ENCODE results near the gene SORBS2.

The SORBS2 gene

GRCh38 chr4:185838514-185839193 is 26.7 kb upstream of the SORBS2 start:
- Mint-ChIP-seq H3K27ac (no peak overlapping the region), H3K4me3 (no peak overlapping the region), H3K4me1 (ENCODE audit: low read depth) (no peaks in the 10 kb centered on the region), H3K9me3 (ENCODE audit: low read depth) (no peaks in the 10 kb centered on the region), H3K27me3 (no peaks in the 10 kb centered on the region), H3K36me3 (no peaks in the 10 kb centered on the region)

GRCh38 chr4:185838104-185838452 is 26.1 kb upstream of the SORBS2 start:
- Mint-ChIP-seq H3K4me3 (no peak overlapping the region), H3K27ac (no peak overlapping the region), H3K4me1 (ENCODE audit: low read depth) (no peaks in the 10 kb centered on the region), H3K9me3 (ENCODE audit: low read depth) (no peaks in the 10 kb centered on the region), H3K27me3 (no peaks in the 10 kb centered on the region), H3K36me3 (no peaks in the 10 kb centered on the region)

- Mint-ChIP-seq H3K36me3 (no peaks in the 10 kb centered on the region), H3K27me3 (no peaks in the 10 kb centered on the region), H3K9me3 (ENCODE audit: low read depth) (no peaks in the 10 kb centered on the region), H3K4me3 (no peak overlapping the region), H3K4me1 (ENCODE audit: low read depth) (no peaks in the 10 kb centered on the region), H3K27ac (no peak overlapping the region)
Observed at GRCh38 chr4:185837415-185838103, 25.6 kb upstream of the SORBS2 start.

- Mint-ChIP-seq H3K36me3 (no peaks in the 10 kb centered on the region), H3K27me3 (no peaks in the 10 kb centered on the region), H3K9me3 (ENCODE audit: low read depth) (no peaks in the 10 kb centered on the region), H3K4me1 (ENCODE audit: low read depth) (no peaks in the 10 kb centered on the region), H3K4me3 (no peak overlapping the region), H3K27ac (no peak overlapping the region)
Observed at GRCh38 chr4:185836241-185837084, 24.5 kb upstream of the SORBS2 start.

GRCh38 chr4:185835814-185836213 is 23.8 kb upstream of the SORBS2 start:
- Mint-ChIP-seq H3K9me3 (ENCODE audit: low read depth) (no peaks in the 10 kb centered on the region), H3K4me1 (ENCODE audit: low read depth) (no peaks in the 10 kb centered on the region), H3K27ac (no peak overlapping the region), H3K27me3 (peaks cover 3% of the 10 kb centered on the region), H3K4me3 (no peak overlapping the region), H3K36me3 (no peaks in the 10 kb centered on the region)

GRCh38 chr4:185835336-185835735 is 23.3 kb upstream of the SORBS2 start:
- Mint-ChIP-seq H3K4me3 (no peak overlapping the region), H3K9me3 (ENCODE audit: low read depth) (no peaks in the 10 kb centered on the region), H3K4me1 (ENCODE audit: low read depth) (no peaks in the 10 kb centered on the region), H3K27me3 (peaks cover 3% of the 10 kb centered on the region), H3K27ac (no peak overlapping the region), H3K36me3 (no peaks in the 10 kb centered on the region)

- H3K27ac Mint-ChIP-seq, result no peak overlapping the region
- no peaks in the 10 kb centered on the region for H3K4me1 Mint-ChIP-seq (ENCODE audit: low read depth)
- H3K4me3 Mint-ChIP-seq, result no peak overlapping the region
- H3K27me3 Mint-ChIP-seq, result peaks cover 3% of the 10 kb centered on the region
- H3K9me3 Mint-ChIP-seq (ENCODE audit: low read depth), result no peaks in the 10 kb centered on the region
- H3K36me3 Mint-ChIP-seq, result no peaks in the 10 kb centered on the region
Observed at GRCh38 chr4:185834778-185835177, 22.8 kb upstream of the SORBS2 start.

- H3K36me3 Mint-ChIP-seq, result no peaks in the 10 kb centered on the region
- no peak overlapping the region for H3K27ac Mint-ChIP-seq
- no peaks in the 10 kb centered on the region for H3K4me1 Mint-ChIP-seq (ENCODE audit: low read depth)
- peaks cover 3% of the 10 kb centered on the region for H3K27me3 Mint-ChIP-seq
- no peak overlapping the region for H3K4me3 Mint-ChIP-seq
- H3K9me3 Mint-ChIP-seq (ENCODE audit: low read depth), result no peaks in the 10 kb centered on the region
Observed at GRCh38 chr4:185834088-185834487, 22.1 kb upstream of the SORBS2 start.

GRCh38 chr4:185833055-185833598 is 21.1 kb upstream of the SORBS2 start:
- no peaks in the 10 kb centered on the region for H3K9me3 Mint-ChIP-seq (ENCODE audit: low read depth)
- no peaks in the 10 kb centered on the region for H3K4me1 Mint-ChIP-seq (ENCODE audit: low read depth)
- no peak overlapping the region for H3K27ac Mint-ChIP-seq
- no peaks in the 10 kb centered on the region for H3K36me3 Mint-ChIP-seq
- peaks cover 3% of the 10 kb centered on the region for H3K27me3 Mint-ChIP-seq
- H3K4me3 Mint-ChIP-seq, result no peak overlapping the region

GRCh38 chr4:185831125-185831815 is 19.3 kb upstream of the SORBS2 start:
- Mint-ChIP-seq H3K4me1 (ENCODE audit: low read depth) (no peaks in the 10 kb centered on the region), H3K36me3 (no peaks in the 10 kb centered on the region), H3K4me3 (no peak overlapping the region), H3K27me3 (peaks cover 3% of the 10 kb centered on the region), H3K9me3 (ENCODE audit: low read depth) (no peaks in the 10 kb centered on the region), H3K27ac (no peak overlapping the region)

GRCh38 chr4:185830263-185830994 is 18.4 kb upstream of the SORBS2 start:
- no peaks in the 10 kb centered on the region for H3K36me3 Mint-ChIP-seq
- H3K4me3 Mint-ChIP-seq, result no peak overlapping the region
- no peaks in the 10 kb centered on the region for H3K4me1 Mint-ChIP-seq (ENCODE audit: low read depth)
- H3K9me3 Mint-ChIP-seq (ENCODE audit: low read depth), result no peaks in the 10 kb centered on the region
- H3K27me3 Mint-ChIP-seq, result peaks cover 3% of the 10 kb centered on the region
- no peak overlapping the region for H3K27ac Mint-ChIP-seq

GRCh38 chr4:185826381-185826780 is 14.4 kb upstream of the SORBS2 start:
- H3K27me3 Mint-ChIP-seq, result peaks cover 10% of the 10 kb centered on the region
- H3K36me3 Mint-ChIP-seq, result no peaks in the 10 kb centered on the region
- H3K4me1 Mint-ChIP-seq (ENCODE audit: low read depth), result no peaks in the 10 kb centered on the region
- no peaks in the 10 kb centered on the region for H3K9me3 Mint-ChIP-seq (ENCODE audit: low read depth)
- H3K4me3 Mint-ChIP-seq, result no peak overlapping the region
- no peak overlapping the region for H3K27ac Mint-ChIP-seq

- no peak overlapping the region for H3K4me3 Mint-ChIP-seq
- H3K27ac Mint-ChIP-seq, result no peak overlapping the region
- H3K36me3 Mint-ChIP-seq, result no peaks in the 10 kb centered on the region
- H3K9me3 Mint-ChIP-seq (ENCODE audit: low read depth), result no peaks in the 10 kb centered on the region
- H3K27me3 Mint-ChIP-seq, result peaks cover 7% of the 10 kb centered on the region
- H3K4me1 Mint-ChIP-seq (ENCODE audit: low read depth), result no peaks in the 10 kb centered on the region
Observed at GRCh38 chr4:185825737-185826136, 13.7 kb upstream of the SORBS2 start.

GRCh38 chr4:185822791-185823190 is 10.8 kb upstream of the SORBS2 start:
- H3K27me3 Mint-ChIP-seq, result peaks cover 7% of the 10 kb centered on the region
- H3K4me3 Mint-ChIP-seq, result no peak overlapping the region
- H3K4me1 Mint-ChIP-seq (ENCODE audit: low read depth), result no peaks in the 10 kb centered on the region
- H3K9me3 Mint-ChIP-seq (ENCODE audit: low read depth), result no peaks in the 10 kb centered on the region
- no peaks in the 10 kb centered on the region for H3K36me3 Mint-ChIP-seq
- H3K27ac Mint-ChIP-seq, result no peak overlapping the region

Measured in activated naive CD8-positive, alpha-beta T cell (primary cell).